ENCODE results near the gene OR6J1.

- TF ChIP-seq POLR2AphosphoS5 (IDR thresholded peaks at IDR 0.05): no peak
- TF ChIP-seq CTCF (IDR thresholded peaks at IDR 0.05): no peak
- TF ChIP-seq EP300 (IDR thresholded peaks at IDR 0.05): no peak
These were observed 55.5 kb downstream of the OR6J1 start for GRCh38 chr14:22588526-22589095.
